NCI-H187 (cell line): ENCODE data around the gene GABRB3.

Experiments used
- DNase-seq, 2 experiments: peaks; one replicate each; lab custom pipeline; 2025; lab: John Stamatoyannopoulos, UW

Gene GABRB3

DNA sequence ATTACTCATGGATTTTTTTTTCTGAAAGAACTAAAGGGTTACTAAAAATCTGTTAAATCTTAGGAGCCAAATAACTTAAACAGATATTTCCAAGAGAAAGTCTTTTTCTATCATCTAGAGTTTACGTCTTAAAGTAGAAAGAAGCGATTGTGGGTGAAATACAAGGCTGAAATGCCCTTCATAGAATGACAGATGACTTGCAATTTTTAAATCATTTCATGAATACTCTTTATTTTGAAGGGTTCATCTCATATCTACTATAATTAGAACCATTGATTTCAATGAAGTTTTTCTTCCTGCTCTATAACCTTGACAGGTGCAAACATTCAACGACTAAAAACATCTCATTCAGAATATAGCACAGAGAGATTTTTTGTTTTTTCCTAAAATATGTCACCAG, 217.0 kb downstream of the GABRB3 start:
- DNase-seq, result no peak

DNA sequence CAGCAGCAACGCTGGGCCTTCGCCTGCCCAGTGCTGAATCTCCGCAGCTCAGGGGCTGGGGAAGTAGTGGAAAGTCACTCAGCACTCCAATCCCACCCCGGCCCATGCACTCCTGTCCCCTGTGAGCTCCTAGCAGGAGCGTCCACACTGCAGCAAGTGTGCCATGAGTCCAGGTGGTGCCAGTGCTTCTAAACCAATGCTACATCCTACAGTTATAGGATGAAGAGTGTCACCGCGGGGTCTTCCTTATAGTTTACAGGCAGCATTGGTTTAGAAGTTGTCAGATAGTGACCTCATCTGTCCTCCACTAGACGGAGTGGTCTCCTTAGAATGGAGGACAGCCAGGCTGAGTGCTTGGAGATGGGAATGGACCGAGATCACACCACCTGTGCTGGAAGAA, 221.4 kb downstream of the GABRB3 start:
- DNase-seq, result no peak

DNA sequence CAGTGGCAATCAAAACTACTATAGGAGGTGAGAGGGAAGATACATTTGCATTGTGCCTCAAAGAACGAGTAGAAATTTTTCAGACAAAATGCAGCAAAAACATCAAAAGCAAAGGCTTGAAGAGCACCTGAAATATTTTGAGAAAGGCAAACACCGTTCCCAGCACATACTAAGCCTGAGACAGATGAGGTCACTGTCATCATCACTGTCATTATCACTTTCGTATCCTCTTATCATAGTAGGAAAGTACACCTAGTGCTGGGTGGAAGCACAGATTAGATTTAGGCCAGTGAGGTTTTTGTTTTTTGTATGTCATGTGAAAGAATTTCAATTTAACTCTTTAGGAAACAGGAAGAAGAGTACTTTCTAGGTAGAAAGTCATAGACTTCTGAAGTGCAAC, 222.0 kb downstream of the GABRB3 start:
- no peak for DNase-seq

DNA sequence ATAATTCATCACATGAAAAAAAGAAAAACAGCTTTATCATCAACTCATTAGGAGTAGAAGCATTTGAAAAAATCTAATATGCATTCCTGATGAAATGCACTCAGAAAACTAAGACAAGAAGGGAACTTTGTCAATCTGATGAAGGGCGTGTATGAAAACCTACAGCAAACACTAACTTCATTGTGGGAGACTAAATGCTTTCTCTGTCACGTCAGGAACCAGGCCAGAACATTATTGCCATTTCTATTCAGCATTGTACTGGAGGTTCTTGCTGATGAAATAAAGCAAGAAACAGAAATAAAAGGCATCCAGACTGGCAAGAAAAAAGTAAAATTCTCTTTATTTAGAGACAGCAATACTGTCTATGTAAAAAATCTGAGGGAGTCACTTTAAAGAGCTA, 235.2 kb downstream of the GABRB3 start:
- DNase-seq, result no peak

DNA sequence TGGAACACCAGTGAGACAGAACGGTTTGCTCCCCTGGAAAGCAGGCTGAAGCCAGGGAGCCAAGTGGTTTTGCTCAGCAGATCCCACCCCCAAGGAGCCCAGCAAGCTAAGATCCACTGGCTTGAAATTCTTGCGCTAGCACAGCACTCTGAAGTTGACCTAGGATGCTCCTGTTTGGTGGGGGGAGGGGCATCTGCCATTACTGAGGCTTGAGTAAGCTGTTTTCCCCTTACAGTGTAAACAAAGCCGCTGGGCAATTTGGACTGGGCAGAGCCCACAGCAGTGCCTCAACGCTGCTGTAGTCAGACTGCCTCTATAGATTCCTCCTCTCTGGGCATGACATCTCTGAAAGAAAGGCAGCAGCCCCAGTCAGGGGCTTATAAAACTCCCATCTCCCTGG, 241.4 kb downstream of the GABRB3 start:
- no peak for DNase-seq

DNA sequence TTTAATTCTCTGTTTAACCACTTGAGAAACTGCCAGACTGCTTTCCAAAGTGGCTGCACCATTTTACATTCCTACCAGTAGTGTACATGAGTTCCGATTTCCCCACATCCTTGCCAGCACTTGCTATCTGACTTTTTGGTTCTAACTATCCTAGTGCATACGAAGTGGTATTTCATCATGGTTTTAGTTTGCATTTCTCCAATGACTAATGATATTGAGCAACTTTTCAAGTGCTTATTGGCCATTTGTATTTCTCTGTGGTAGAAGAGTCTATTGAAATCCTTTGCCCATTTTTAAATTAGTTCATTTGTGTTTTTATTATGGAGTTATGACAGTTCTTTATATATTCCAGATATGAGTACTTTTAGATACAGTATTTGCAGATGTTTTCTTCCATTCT, 247.8 kb downstream of the GABRB3 start:
- DNase-seq, result no peak

DNA sequence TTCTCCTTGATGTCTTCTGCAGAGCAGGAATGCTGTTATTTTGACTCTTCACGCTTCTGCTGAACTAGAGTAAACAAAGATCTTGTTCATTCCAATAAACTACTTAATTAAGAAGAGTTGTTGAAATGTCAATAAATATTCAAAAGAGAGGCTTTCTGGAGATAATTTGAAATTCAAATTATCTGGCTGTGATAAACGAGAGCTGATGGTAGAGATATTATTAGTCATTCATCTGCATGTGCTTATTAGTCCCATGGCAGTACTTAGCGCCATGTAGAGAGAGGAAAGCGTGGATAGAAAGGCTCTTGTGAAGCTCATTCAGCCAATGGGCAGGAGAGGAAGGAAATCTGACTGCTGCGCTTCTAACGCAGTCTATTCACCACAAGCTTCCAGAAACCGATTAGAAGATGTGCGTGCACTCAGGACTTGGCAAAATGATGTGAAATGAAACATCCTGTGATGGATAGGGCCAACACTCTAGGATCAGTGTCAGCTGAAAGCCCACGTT, 251.1 kb downstream of the GABRB3 start:
- no peak for DNase-seq

DNA sequence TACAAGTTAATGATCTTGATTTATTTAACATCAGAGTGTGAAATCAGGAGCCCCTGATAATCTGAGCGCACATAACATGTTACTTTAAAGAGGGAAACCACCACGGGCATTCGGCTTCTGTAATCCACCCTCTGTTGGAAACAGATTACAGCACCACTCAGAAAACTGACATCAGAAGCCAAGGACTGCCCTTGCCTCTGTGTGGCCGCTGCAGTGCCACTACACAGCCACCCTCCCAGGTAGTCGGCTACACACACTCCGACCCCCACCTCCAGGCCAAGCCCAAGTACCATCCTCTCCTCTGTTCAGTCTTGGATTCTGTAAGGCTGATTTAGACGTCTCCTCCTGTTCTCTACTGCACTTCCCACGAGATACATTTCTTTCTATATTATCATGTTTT, 251.7 kb downstream of the GABRB3 start:
- no peak for DNase-seq

DNA sequence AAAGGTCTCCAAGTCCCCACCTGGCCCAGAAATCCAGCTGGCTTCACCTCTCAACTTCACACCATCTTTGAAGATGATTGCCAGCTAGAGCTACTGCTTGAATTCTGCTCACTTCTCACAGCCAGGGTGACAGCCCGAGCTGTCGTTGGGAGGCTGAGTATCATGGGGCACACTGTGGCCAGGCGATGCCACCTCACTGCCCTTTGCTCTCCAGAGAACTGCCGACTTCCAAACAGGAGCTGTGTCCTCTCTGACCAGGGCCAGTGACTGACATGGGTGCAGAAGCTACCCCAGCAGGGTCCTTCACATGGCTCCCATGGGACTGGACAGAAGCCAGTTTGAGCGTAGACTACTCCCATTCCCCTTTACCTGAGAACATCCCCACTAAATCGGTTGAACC, 254.0 kb downstream of the GABRB3 start:
- DNase-seq, result no peak

DNA sequence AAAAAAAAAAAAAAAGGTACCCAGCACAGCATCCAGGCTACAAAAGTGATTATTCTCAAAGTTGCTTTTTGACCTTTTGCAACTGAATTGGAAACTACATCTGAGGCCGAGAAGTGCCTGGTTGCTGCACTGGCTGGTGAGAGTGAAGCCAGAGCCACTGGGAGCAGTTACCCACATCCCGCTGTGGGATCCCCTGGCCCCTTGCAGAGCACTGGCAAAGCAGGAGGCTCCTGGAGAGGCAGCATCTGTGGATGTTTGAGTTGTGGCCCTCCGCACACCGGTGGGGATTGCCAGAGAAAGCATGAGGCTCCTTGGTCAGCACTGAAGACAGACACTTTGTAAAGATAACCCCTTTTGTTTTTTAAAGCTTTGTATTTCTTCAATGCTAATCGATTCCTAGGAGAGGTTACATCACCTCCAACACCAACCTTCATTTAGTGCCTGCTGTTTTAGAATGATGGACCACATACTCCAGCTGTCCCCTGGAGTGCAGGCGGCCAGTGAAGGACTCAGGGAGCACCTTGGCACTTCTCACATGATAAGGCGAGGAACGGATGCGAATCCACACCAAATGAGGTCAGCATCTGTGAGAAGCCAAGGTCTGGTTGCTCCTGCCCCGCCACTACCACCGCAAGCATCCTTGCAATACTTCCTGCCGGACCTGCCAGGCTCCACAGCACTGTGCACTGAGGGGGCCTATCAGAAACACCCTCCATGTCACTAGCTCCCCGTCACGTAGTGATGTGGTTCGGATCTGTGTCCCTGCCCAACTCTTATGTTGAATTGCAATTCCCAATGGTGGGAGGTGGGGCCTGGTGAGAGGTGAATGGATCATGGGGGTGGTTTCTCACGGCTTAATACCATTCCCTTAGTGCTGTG, 256.5 kb downstream of the GABRB3 start:
- DNase-seq, result no peak

DNA sequence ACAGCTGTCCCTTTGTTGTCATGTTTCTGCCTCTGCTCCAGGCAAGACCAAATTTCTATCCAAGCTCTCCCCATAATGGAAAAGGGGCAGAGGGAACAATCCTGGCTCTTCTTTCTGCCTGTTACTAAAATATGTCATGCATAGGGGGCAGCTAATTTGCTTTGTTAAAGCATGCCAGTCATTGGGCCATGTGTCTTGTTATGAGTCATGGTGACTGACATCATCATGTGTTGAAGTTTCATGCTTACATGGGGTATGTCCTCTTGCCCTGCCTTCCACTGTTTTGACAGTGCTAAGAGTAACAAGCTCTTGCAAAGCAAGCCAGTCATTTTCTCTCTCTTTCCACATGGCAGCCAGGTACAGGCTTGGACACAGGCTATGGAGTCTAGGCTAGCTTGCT, 268.9 kb downstream of the GABRB3 start:
- DNase-seq, result no peak
